ENCODE measurements around the gene GTF2E1.
"Not testable (repeated sequence)": the region's sequence is repeated elsewhere in the genome, so short reads cannot be mapped to it uniquely, and the experiment has no call there.

Gene GTF2E1

GRCh38 chr3:120767106-120767505 lies 24.6 kb downstream of the GTF2E1 start:
- H3K4me3 Mint-ChIP-seq, result no peak overlapping the region
- peaks cover 20 to 43% of the 10 kb centered on the region in 2 donors for H3K4me1 Mint-ChIP-seq
- no peaks in the 10 kb centered on the region for H3K27me3 Mint-ChIP-seq
- H3K27ac Mint-ChIP-seq, result no peak overlapping the region
- H3K36me3 Mint-ChIP-seq, result peaks cover 2 to 18% of the 10 kb centered on the region in 2 donors
- no peaks in the 10 kb centered on the region for H3K9me3 Mint-ChIP-seq
- no peak for ATAC-seq (replicated peaks)
- DNase-seq, result no peak

GRCh38 chr3:120769436-120769835 lies 26.9 kb downstream of the GTF2E1 start:
- no peak overlapping the region for H3K27ac Mint-ChIP-seq

DNA sequence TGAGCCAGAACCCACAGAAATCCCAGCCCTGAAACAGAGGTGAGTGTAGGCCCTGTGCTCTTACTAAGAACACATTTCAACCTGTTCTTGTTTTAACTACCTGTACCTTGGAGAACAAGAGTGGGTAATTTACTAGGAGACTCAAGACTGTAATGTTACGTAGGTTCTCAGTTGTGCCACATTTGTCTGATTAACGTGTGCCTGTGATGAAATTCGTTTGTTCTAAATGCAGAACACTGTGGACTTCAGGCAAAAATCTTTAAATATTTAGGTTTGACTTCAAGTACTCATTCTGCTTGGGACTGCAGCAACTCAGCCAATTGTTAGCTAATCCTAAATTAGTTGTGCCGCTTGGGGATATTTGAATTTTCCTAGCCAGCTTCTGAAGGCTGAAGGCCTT lies 28.3 kb downstream of the GTF2E1 start:
- Mint-ChIP-seq H3K36me3 (peaks cover 5 to 19% of the 10 kb centered on the region in 2 donors), H3K27me3 (no peaks in the 10 kb centered on the region), H3K9me3 (no peaks in the 10 kb centered on the region), H3K4me3 (no peak overlapping the region), H3K4me1 (peaks cover 5 to 16% of the 10 kb centered on the region in 2 donors), H3K27ac (no peak overlapping the region)
- DNase-seq (no peak), ATAC-seq (replicated peaks) (no peak)

More at GRCh38 chr3:120769436-120769835, 26.9 kb downstream of the GTF2E1 start:
- H3K4me3 Mint-ChIP-seq, result no peak overlapping the region
- H3K4me1 Mint-ChIP-seq, result peaks cover 8 to 23% of the 10 kb centered on the region in 2 donors
- H3K27me3 Mint-ChIP-seq, result no peaks in the 10 kb centered on the region
- DNase-seq (no peak), ATAC-seq (replicated peaks) (no peak)
- peaks cover 5 to 22% of the 10 kb centered on the region in 2 donors for H3K36me3 Mint-ChIP-seq
- H3K9me3 Mint-ChIP-seq, result no peaks in the 10 kb centered on the region

DNA sequence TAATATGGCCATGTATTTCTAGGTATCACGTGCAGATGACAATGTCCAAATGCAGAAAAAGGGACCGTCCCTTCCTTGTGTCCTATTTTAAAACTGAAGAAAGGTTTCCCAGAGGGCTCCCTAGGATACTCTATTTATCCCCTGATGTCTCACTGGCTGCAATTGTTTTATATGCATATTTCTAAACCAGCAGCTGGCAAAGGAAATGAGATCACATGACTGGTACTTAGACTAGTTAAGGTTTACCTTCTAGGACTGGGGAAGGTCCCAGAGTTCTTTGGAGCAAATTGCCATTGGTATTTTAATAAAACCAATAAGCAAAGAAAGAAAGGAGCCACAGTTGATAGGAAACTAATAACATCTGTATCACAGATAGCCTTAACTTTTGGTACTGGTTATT lies 29.5 kb downstream of the GTF2E1 start:
- no peak for DNase-seq
- no peak overlapping the region for H3K27ac Mint-ChIP-seq

DNA sequence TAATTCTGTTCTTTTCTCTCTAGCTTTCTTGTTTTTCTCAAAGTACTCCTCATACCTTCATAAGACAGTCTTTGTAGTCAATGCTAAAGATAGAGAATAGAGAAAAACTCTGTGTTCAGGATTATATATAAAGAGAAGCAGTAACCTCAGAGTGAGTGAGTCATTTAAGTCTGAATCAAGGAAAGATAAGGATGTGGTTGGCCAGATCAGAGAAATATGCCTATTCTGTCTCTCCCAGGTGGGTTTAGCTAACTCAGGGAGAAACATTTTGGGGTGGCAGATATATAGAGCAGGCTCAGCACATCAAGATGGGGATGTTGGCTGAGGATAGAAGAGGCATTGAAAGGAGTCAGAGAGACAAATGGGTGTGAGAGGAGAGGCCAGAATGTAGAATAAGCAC lies 31.4 kb downstream of the GTF2E1 start:
- Mint-ChIP-seq H3K27me3 (no peaks in the 10 kb centered on the region), H3K9me3 (no peaks in the 10 kb centered on the region), H3K27ac (no peak overlapping the region), H3K4me3 (no peak overlapping the region), H3K36me3 (peaks cover 14 to 27% of the 10 kb centered on the region in 2 donors), H3K4me1 (no peaks in the 10 kb centered on the region)
- DNase-seq (no peak), ATAC-seq (replicated peaks) (no peak)

More for the DNA sequence above, 29.5 kb downstream of the GTF2E1 start:
- Mint-ChIP-seq H3K4me1 (peaks cover 0 to 7% of the 10 kb centered on the region in 2 donors), H3K9me3 (no peaks in the 10 kb centered on the region), H3K36me3 (peaks cover 8 to 16% of the 10 kb centered on the region in 2 donors), H3K27me3 (no peaks in the 10 kb centered on the region), H3K4me3 (no peak overlapping the region)
- no peak for ATAC-seq (replicated peaks)

DNA sequence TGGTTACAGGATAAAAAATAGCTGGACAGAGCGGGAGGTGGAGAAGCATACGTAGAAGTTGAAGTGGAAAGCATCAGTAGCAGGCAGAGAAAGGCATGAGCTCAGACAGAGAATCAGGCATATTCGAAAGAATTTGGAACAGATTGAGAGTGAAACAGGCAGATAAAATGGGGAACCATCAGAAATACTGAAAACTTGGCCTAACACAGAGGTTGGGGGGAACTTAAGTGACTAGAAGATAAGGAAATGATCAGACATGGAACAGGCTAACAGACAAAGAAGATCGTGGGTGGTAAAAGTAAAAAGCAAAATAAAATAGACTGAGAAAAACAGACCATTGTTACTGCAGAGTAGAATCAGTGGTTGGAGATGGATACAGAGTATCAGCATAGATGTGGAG lies 32.9 kb downstream of the GTF2E1 start:
- no peak for ATAC-seq (replicated peaks)
- no peak for DNase-seq
- H3K9me3 Mint-ChIP-seq, result no peaks in the 10 kb centered on the region
- no peaks in the 10 kb centered on the region for H3K27me3 Mint-ChIP-seq
- H3K4me3 Mint-ChIP-seq, result no peak overlapping the region
- no peaks in the 10 kb centered on the region for H3K4me1 Mint-ChIP-seq
- peaks cover 23 to 33% of the 10 kb centered on the region in 2 donors for H3K36me3 Mint-ChIP-seq
- H3K27ac Mint-ChIP-seq, result no peak overlapping the region

DNA sequence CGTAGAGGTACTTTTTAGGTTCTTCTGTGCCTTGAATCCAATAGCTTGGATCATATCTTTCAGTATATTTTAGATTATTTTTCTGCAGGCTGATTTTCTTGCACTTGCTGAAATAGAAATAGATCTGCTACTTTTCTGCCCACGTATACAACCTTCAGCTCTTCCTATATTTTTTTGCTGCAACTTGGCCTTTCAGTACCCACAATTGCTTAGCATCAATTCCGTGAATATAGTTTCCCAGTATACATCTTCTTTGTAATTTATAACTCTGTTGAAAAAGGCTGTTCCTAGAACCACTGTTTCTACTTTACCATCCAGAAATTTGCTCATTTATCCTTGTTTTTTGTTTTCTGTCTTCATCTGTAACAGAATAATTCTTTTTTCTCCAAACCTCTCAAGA lies 36.2 kb downstream of the GTF2E1 start:
- DNase-seq (no peak), ATAC-seq (replicated peaks) (no peak)
- H3K27ac Mint-ChIP-seq, result no peak overlapping the region
- no peaks in the 10 kb centered on the region for H3K27me3 Mint-ChIP-seq
- no peak overlapping the region for H3K4me3 Mint-ChIP-seq
- no peaks in the 10 kb centered on the region for H3K9me3 Mint-ChIP-seq
- H3K36me3 Mint-ChIP-seq, result peaks cover 30 to 40% of the 10 kb centered on the region in 2 donors
- peaks cover 0 to 3% of the 10 kb centered on the region in 2 donors for H3K4me1 Mint-ChIP-seq

DNA sequence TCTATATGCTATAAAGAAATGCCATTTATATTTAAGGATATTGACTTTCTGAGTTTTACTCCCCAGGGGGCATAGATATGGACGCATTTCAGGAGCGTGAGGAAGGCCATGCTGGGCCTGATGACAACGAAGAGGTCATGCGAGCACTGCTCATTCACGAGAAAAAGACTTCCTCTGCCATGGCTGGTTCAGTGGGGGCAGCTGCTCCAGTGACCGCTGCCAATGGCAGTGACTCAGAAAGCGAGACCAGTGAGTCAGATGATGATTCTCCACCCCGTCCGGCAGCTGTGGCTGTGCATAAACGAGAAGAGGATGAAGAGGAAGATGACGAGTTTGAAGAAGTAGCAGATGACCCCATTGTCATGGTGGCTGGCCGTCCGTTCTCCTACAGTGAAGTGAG lies 38.4 kb downstream of the GTF2E1 start:
- ATAC-seq (replicated peaks) (peak; percentile 34 to 78), DNase-seq (peak; percentile 9)
- Mint-ChIP-seq H3K4me3 (no peak overlapping the region), H3K27ac (peak overlapping the region; percentile 89), H3K4me1 (peaks cover 0 to 10% of the 10 kb centered on the region in 2 donors), H3K27me3 (no peaks in the 10 kb centered on the region), H3K9me3 (peaks cover 0 to 2% of the 10 kb centered on the region in 2 donors), H3K36me3 (peaks cover 38 to 49% of the 10 kb centered on the region in 2 donors)

GRCh38 chr3:120785832-120786231 lies 43.3 kb downstream of the GTF2E1 start:
- not testable (repeated sequence) for DNase-seq; H3K9me3 Mint-ChIP-seq; H3K27ac Mint-ChIP-seq; ATAC-seq (replicated peaks); H3K4me3 Mint-ChIP-seq; H3K4me1 Mint-ChIP-seq; H3K27me3 Mint-ChIP-seq
- H3K36me3 Mint-ChIP-seq, result peaks cover 21 to 31% of the 10 kb centered on the region in 2 donors

DNA sequence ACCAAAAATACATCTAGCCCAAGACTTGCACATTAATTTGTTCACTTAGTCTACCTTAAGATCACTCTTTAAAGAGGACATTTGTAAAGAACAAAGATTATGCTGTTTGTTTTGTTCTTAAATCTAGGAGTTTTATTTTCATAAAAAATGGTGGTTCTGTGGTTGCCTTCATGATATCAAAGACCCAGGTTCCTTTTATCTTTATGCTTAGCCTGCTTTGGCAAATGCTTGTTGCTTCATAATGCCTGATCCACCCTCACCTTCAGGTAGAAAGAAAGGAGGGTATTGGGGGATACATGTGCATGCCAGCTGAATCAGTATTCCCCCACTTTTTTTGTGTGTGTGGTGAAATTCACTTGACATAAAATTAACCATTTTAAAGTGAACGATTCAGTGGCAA lies 48.5 kb downstream of the GTF2E1 start:
- no peak overlapping the region for H3K4me3 Mint-ChIP-seq

DNA sequence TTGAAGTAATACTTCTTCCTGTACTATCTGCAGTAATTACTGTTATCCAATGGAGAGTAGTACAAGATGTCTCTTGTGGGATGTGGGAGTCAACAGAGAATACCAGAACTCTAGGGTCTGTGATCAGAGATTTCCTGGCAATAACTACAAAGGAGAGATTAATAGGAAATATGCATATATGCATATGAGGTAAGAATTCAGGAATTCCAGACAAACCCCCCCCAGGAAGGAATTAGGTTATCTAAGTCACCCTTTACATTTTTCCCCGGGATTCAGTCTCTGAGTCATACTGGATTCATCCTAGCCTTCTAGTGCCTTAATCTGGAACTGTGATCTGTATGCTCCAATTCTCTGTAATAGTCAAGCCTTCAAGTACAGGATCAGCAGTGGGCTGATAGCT lies 49.4 kb downstream of the GTF2E1 start:
- Mint-ChIP-seq H3K36me3 (peaks cover 0 to 3% of the 10 kb centered on the region in 2 donors), H3K4me1 (peaks cover 0 to 2% of the 10 kb centered on the region in 2 donors), H3K9me3 (no peaks in the 10 kb centered on the region), H3K4me3 (no peak overlapping the region), H3K27me3 (peaks cover 0 to 2% of the 10 kb centered on the region in 2 donors), H3K27ac (no peak overlapping the region)
- ATAC-seq (replicated peaks) (no peak), DNase-seq (no peak)

More for the DNA sequence above, 48.5 kb downstream of the GTF2E1 start:
- peaks cover 0 to 7% of the 10 kb centered on the region in 2 donors for H3K36me3 Mint-ChIP-seq
- H3K4me1 Mint-ChIP-seq, result peaks cover 0 to 2% of the 10 kb centered on the region in 2 donors
- DNase-seq (no peak), ATAC-seq (replicated peaks) (no peak)
- no peaks in the 10 kb centered on the region for H3K9me3 Mint-ChIP-seq
- no peaks in the 10 kb centered on the region for H3K27me3 Mint-ChIP-seq
- H3K27ac Mint-ChIP-seq, result no peak overlapping the region

DNA sequence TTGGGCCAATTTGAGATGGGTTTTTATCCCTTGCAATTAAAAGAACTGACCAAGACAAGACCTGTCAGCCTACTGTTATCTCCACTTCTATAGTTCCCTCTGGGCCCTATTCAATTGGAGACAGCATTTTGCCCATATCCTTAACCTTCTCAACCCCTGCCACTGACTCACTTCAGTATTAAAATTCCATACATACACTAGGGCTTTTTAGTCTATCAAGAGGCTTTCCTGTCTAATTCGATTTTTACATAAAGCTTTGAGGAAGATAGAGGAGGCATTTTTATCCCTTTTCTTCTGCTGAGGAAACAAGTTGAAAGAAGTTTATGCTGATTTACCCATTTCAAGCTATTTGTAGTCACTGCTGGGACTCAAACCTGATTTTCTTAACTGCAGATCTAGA lies 51.1 kb downstream of the GTF2E1 start:
- ATAC-seq (replicated peaks) (no peak), DNase-seq (no peak)
- Mint-ChIP-seq H3K4me3 (no peak overlapping the region), H3K4me1 (peaks cover 0 to 2% of the 10 kb centered on the region in 2 donors), H3K27me3 (peaks cover 0 to 5% of the 10 kb centered on the region in 2 donors), H3K36me3 (peaks cover 0 to 3% of the 10 kb centered on the region in 2 donors), H3K9me3 (no peaks in the 10 kb centered on the region), H3K27ac (no peak overlapping the region)

GRCh38 chr3:120795017-120795648 lies 52.6 kb downstream of the GTF2E1 start:
- DNase-seq (peak; percentile 52), ATAC-seq (replicated peaks) (peak; percentile 96 to 99)
- peaks cover 0 to 5% of the 10 kb centered on the region in 2 donors for H3K27me3 Mint-ChIP-seq
- H3K4me3 Mint-ChIP-seq, result no peak overlapping the region
- peaks cover 0 to 2% of the 10 kb centered on the region in 2 donors for H3K4me1 Mint-ChIP-seq
- peaks cover 0 to 2% of the 10 kb centered on the region in 2 donors for H3K36me3 Mint-ChIP-seq
- no peaks in the 10 kb centered on the region for H3K9me3 Mint-ChIP-seq
- no peak overlapping the region for H3K27ac Mint-ChIP-seq

GRCh38 chr3:120795959-120796358 lies 53.4 kb downstream of the GTF2E1 start:
- no peak for ATAC-seq (replicated peaks)
- Mint-ChIP-seq H3K4me3 (no peak overlapping the region), H3K9me3 (no peaks in the 10 kb centered on the region)

DNA sequence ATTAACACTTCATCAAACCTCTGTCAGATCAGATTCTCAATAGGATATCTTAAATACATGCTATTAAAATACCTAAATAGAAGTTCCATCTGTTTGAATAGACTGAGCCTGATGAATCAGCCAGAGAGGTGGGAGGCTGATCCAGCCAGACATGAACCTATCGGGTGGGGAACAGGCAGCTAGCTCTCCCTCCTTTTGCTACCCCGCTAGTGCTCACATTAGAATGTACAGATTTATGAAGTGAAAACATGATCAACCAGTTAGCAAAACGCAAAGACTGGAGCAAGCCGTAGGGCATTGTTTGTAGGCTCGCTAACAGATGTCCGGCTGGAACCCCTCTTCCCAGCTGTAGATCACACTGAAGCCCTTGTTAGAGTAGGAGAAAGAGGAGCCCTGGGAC lies 54.4 kb downstream of the GTF2E1 start:
- peaks cover 2 to 6% of the 10 kb centered on the region in 2 donors for H3K4me1 Mint-ChIP-seq
- H3K27me3 Mint-ChIP-seq, result peaks cover 0 to 5% of the 10 kb centered on the region in 2 donors

More at GRCh38 chr3:120795959-120796358, 53.4 kb downstream of the GTF2E1 start:
- H3K36me3 Mint-ChIP-seq, result no peaks in the 10 kb centered on the region
- DNase-seq, result no peak
- peaks cover 0 to 5% of the 10 kb centered on the region in 2 donors for H3K27me3 Mint-ChIP-seq
- H3K27ac Mint-ChIP-seq, result no peak overlapping the region
- H3K4me1 Mint-ChIP-seq, result peaks cover 0 to 2% of the 10 kb centered on the region in 2 donors

More for the DNA sequence above, 54.4 kb downstream of the GTF2E1 start:
- no peaks in the 10 kb centered on the region for H3K36me3 Mint-ChIP-seq
- no peak overlapping the region for H3K4me3 Mint-ChIP-seq
- no peak overlapping the region for H3K27ac Mint-ChIP-seq
- ATAC-seq (replicated peaks) (no peak), DNase-seq (no peak)
- H3K9me3 Mint-ChIP-seq, result no peaks in the 10 kb centered on the region

Measured in stimulated activated naive B cell treated with anti-CD40 and anti-IgM and Interleukin-4, amounts not matched to agents 10 μg/mL and 1 μg/mL and 100 μg/mL, for 72 hours (primary cell).